WTC11 (cell line): ENCODE measurements around the gene ME2. TPM values are rescaled to one million over a fixed set of nuclear protein-coding genes. Genes with fewer than 3 reads are reported as not detected.
"Not testable (repeated sequence)": the region's sequence is repeated elsewhere in the genome, so short reads cannot be mapped to it uniquely, and the experiment has no call there.

ENCODE experiments used
- ATAC-seq: fragments of 200-7000 bp; cut with Tn5 transposase; 2 replicates; pipeline ENCODE4 v1.10.0; 2021; ENCODE audit warnings: mild to moderate bottlenecking, moderate library complexity
- CTCF ChIA-PET: fragments of 300-600 bp; sonication (Branson Sonifier 250); formaldehyde crosslinking; loops from one replicate; lab custom pipeline; 2021; ENCODE audit warnings: antibody characterized with exemption; lab: Charles Lee
- POLR2A ChIA-PET: fragments of 350-600 bp; sonication (Branson Sonifier 250); formaldehyde crosslinking; loops from one replicate; lab custom pipeline; 2021; ENCODE audit warnings: antibody characterized with exemption; lab: Charles Lee
- DNase-seq: peaks from one replicate; pipeline ENCODE4 v3.0.0; 2021; ENCODE audit warnings: low spot score
- H3K27ac Mint-ChIP-seq: 2 replicates; pipeline ENCODE4 v1.8.0; 2021; ENCODE audit warnings: mixed read lengths
- H3K27me3 Mint-ChIP-seq: 2 replicates; pipeline ENCODE4 v1.8.0; 2021; ENCODE audit warnings: low read depth, mild to moderate bottlenecking, moderate library complexity, mixed read lengths
- H3K36me3 Mint-ChIP-seq: 2 replicates; pipeline ENCODE4 v1.8.0; 2021; ENCODE audit warnings: mixed read lengths
- H3K4me1 Mint-ChIP-seq: 2 replicates; pipeline ENCODE4 v1.8.0; 2022; ENCODE audit warnings: mixed read lengths
- H3K4me3 Mint-ChIP-seq: 2 replicates; pipeline ENCODE4 v1.8.0; 2021; ENCODE audit warnings: mild to moderate bottlenecking, moderate library complexity, mixed read lengths
- H3K9me3 Mint-ChIP-seq: 2 replicates; pipeline ENCODE4 v1.8.0; 2021; ENCODE audit warnings: mixed read lengths
- ATF1 ChIP-seq: sonication (generic); formaldehyde crosslinking; IDR thresholded peaks from 2 replicates; pipeline ENCODE4 v1.8.1; 2023; ENCODE audit warnings: mild to moderate bottlenecking, moderate library complexity, missing genetic modification reagents
- GABPB1 ChIP-seq: sonication (generic); formaldehyde crosslinking; IDR thresholded peaks from 2 replicates; pipeline ENCODE4 v1.8.1; 2023; ENCODE audit warnings: mild to moderate bottlenecking, missing genetic modification reagents
- MXD4 ChIP-seq: fragments of 250-450 bp; sonication (Bioruptor Pico); IDR thresholded peaks from 2 replicates; pipeline ENCODE4 v1.8.0; 2021; ENCODE audit warnings: mild to moderate bottlenecking, moderate library complexity, borderline replicate concordance
- NR2C2 ChIP-seq: sonication (generic); formaldehyde crosslinking; IDR thresholded peaks from 2 replicates; pipeline ENCODE4 v1.8.0; 2022; ENCODE audit warnings: mild to moderate bottlenecking, missing genetic modification reagents
- PRRX2 ChIP-seq: fragments of 250-450 bp; sonication (Bioruptor Pico); IDR thresholded peaks from 2 replicates; pipeline ENCODE4 v1.8.0; 2021; ENCODE audit warnings: mild to moderate bottlenecking
- ZBTB21 ChIP-seq: sonication (generic); formaldehyde crosslinking; IDR thresholded peaks from 2 replicates; pipeline ENCODE4 v1.8.1; 2023; ENCODE audit warnings: mild to moderate bottlenecking, missing genetic modification reagents, borderline replicate concordance
- ZNF219 ChIP-seq: sonication (generic); formaldehyde crosslinking; IDR thresholded peaks from 2 replicates; pipeline ENCODE4 v1.8.0; 2023; ENCODE audit warnings: missing genetic modification reagents, mild to moderate bottlenecking, borderline replicate concordance
- ZNF416 ChIP-seq: fragments of 250-450 bp; sonication (Bioruptor Pico); IDR thresholded peaks from 2 replicates; pipeline ENCODE4 v1.9.0; 2021; ENCODE audit warnings: mild to moderate bottlenecking, inconsistent platforms
- total RNA-seq: library from RNA; stranded (reverse); gene quantifications from 3 replicates; pipeline ENCODE4 v1.2.3, GENCODE V29; 2021
- TF ChIP-seq, protein P1 (sequence below): sonication (generic); formaldehyde crosslinking; IDR thresholded peaks from 2 replicates; pipeline ENCODE4 v1.8.1; 2022; ENCODE audit warnings: mild to moderate bottlenecking, missing genetic modification reagents, moderate library complexity, borderline replicate concordance
- TF ChIP-seq, protein P2 (sequence below): fragments of 250-450 bp; sonication (Bioruptor Pico); IDR thresholded peaks from 2 replicates; pipeline ENCODE4 v1.9.0; 2021; ENCODE audit warnings: mild to moderate bottlenecking
- TF ChIP-seq, protein P3 (sequence below): sonication (generic); formaldehyde crosslinking; IDR thresholded peaks from 2 replicates; pipeline ENCODE4 v1.8.1; 2022; ENCODE audit warnings: low read depth, missing genetic modification reagents, borderline replicate concordance
- TF ChIP-seq, protein P4 (sequence below): sonication (generic); formaldehyde crosslinking; IDR thresholded peaks from 2 replicates; pipeline ENCODE4 v1.8.1; 2023; ENCODE audit warnings: mild to moderate bottlenecking, missing genetic modification reagents, moderate library complexity
- TF ChIP-seq, protein P5 (sequence below): sonication (generic); formaldehyde crosslinking; IDR thresholded peaks from 2 replicates; pipeline ENCODE4 v1.8.0; 2022; ENCODE audit warnings: mild to moderate bottlenecking, missing genetic modification reagents

The ME2 gene
- total RNA-seq, 1 experiment from 2014 or later = 57.0 TPM

DNA sequence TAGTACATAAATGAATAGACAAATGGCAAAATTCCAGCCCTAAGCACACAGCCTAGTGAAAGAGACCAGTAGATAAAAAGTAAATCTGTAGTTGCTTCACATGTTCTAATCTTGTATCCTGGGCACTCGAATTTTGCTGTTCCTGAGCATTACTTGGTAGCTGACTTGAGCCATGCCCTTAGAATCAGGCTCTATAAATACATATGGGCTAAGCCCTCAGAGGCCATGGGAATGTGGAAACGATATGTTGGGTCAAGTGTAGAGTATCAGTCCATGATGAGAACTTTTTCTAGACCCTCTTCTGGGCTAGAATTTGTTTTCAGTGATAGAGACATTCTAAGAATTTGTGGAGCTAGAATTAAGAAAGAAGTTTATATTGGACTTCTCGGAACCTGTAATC lies 110.8 kb downstream of the ME2 start:
- Mint-ChIP-seq H3K36me3 (no peaks in the 10 kb centered on the region), H3K4me3 (no peak overlapping the region), H3K4me1 (peaks cover 13% of the 10 kb centered on the region), H3K27ac (no peak overlapping the region), H3K9me3 (no peaks in the 10 kb centered on the region), H3K27me3 (no peaks in the 10 kb centered on the region; the same call in 1 of the 2 replicates)
- CTCF ChIA-PET = no interaction called here
- POLR2A ChIA-PET = no interaction called here
- TF ChIP-seq, protein P1, sequence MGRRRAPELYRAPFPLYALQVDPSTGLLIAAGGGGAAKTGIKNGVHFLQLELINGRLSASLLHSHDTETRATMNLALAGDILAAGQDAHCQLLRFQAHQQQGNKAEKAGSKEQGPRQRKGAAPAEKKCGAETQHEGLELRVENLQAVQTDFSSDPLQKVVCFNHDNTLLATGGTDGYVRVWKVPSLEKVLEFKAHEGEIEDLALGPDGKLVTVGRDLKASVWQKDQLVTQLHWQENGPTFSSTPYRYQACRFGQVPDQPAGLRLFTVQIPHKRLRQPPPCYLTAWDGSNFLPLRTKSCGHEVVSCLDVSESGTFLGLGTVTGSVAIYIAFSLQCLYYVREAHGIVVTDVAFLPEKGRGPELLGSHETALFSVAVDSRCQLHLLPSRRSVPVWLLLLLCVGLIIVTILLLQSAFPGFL (CRISPR knock-in tag) = no peak
- TF ChIP-seq MXD4 (CRISPR knock-in tag) (no peak), NR2C2 (CRISPR knock-in tag) (no peak)
- ATAC-seq = no peak
- DNase-seq = no peak

DNA sequence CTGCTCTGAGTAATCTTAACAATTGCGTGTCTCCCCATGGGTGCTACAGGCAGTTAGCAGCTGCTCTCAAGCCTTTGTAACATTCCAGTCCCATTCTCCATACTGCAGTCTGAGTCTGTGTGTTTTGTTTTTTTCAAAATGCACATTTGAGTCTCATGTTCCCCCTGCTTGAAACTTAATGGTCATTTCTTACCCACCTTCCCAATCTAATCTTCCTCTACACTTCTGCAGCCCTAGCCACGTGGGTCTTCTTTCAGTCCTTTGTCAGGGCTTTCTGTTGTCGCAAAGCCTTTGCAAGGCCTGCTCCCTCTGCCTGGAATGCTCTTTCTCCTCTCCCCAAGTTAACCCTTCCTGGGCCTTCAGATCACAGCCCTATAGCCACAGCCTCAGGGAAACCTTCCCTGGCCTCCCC lies 113.4 kb downstream of the ME2 start:
- Mint-ChIP-seq H3K27me3 (no peaks in the 10 kb centered on the region; the same call in 1 of the 2 replicates), H3K9me3 (peaks cover 4% of the 10 kb centered on the region), H3K4me3 (no peak overlapping the region), H3K4me1 (peaks cover 13% of the 10 kb centered on the region), H3K36me3 (no peaks in the 10 kb centered on the region), H3K27ac (peak overlapping the region; percentile 10)
- TF ChIP-seq, protein P2, sequence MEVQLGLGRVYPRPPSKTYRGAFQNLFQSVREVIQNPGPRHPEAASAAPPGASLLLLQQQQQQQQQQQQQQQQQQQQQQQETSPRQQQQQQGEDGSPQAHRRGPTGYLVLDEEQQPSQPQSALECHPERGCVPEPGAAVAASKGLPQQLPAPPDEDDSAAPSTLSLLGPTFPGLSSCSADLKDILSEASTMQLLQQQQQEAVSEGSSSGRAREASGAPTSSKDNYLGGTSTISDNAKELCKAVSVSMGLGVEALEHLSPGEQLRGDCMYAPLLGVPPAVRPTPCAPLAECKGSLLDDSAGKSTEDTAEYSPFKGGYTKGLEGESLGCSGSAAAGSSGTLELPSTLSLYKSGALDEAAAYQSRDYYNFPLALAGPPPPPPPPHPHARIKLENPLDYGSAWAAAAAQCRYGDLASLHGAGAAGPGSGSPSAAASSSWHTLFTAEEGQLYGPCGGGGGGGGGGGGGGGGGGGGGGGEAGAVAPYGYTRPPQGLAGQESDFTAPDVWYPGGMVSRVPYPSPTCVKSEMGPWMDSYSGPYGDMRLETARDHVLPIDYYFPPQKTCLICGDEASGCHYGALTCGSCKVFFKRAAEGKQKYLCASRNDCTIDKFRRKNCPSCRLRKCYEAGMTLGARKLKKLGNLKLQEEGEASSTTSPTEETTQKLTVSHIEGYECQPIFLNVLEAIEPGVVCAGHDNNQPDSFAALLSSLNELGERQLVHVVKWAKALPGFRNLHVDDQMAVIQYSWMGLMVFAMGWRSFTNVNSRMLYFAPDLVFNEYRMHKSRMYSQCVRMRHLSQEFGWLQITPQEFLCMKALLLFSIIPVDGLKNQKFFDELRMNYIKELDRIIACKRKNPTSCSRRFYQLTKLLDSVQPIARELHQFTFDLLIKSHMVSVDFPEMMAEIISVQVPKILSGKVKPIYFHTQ = no peak
- TF ChIP-seq ZNF416 (CRISPR knock-in tag) = no peak
- TF ChIP-seq GABPB1 (CRISPR knock-in tag) = no peak
- no peak for TF ChIP-seq ATF1
- no peak for TF ChIP-seq ZBTB21 (CRISPR knock-in tag)
- no peak for TF ChIP-seq ZNF219 (CRISPR knock-in tag)
- TF ChIP-seq, protein P3, sequence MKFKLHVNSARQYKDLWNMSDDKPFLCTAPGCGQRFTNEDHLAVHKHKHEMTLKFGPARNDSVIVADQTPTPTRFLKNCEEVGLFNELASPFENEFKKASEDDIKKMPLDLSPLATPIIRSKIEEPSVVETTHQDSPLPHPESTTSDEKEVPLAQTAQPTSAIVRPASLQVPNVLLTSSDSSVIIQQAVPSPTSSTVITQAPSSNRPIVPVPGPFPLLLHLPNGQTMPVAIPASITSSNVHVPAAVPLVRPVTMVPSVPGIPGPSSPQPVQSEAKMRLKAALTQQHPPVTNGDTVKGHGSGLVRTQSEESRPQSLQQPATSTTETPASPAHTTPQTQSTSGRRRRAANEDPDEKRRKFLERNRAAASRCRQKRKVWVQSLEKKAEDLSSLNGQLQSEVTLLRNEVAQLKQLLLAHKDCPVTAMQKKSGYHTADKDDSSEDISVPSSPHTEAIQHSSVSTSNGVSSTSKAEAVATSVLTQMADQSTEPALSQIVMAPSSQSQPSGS (CRISPR knock-in tag) = no peak
- TF ChIP-seq PRRX2 = no peak
- TF ChIP-seq, protein P4, sequence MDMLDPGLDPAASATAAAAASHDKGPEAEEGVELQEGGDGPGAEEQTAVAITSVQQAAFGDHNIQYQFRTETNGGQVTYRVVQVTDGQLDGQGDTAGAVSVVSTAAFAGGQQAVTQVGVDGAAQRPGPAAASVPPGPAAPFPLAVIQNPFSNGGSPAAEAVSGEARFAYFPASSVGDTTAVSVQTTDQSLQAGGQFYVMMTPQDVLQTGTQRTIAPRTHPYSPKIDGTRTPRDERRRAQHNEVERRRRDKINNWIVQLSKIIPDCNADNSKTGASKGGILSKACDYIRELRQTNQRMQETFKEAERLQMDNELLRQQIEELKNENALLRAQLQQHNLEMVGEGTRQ (CRISPR knock-in tag) = peak; percentile 36; the same call in 1 of the 2 replicates
- TF ChIP-seq, protein P5, sequence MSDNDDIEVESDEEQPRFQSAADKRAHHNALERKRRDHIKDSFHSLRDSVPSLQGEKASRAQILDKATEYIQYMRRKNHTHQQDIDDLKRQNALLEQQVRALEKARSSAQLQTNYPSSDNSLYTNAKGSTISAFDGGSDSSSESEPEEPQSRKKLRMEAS (CRISPR knock-in tag) = peak; percentile 52; the same call in 1 of the 2 replicates
- ATAC-seq = peak; percentile 99
- ChIA-PET CTCF (no interaction called here), POLR2A (interaction anchor here (1.2 kb wide), 1 partner anchor 38 kb away, joined by 6 read pairs; the partner anchor contains the start of gene SMAD4)
- DNase-seq = peak; percentile 21

DNA sequence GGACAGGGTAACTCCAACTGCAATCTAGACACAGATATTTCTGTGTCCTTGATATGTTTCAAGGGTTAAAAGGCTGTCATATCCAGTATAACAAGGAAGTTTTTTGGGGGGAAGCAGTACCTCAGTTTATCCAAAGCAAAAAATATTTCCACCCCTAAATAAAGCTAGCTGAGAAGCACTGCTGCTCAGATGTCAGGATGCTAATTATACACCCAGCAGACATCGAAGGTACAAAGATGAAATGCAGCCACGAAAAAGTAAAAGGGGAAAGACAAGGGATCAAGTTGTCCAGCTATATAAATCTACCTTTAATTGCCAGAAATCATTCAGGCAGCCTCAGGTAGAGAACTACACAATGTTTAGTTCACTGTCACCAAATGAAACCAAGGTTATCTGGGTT lies 115.1 kb downstream of the ME2 start:
- H3K36me3 Mint-ChIP-seq = no peaks in the 10 kb centered on the region
- peaks cover 13% of the 10 kb centered on the region for H3K4me1 Mint-ChIP-seq

DNA sequence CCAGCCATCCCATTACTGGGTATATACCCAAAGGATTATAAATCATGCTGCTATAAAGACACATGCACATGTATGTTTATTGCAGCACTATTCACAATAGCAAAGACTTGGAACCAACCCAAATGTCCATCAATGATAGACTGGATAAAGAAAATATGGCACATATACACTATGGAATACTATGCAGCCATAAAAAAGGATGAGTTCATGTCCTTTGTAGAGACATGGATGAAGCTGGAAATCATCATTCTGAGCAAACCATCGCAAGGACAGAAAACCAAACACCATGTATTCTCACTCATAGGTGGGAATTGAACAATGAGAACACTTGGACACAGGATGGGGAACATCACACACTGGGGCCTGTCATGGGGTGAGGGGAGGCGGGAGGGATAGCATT lies 124.3 kb downstream of the ME2 start:
- H3K27ac Mint-ChIP-seq, CTCF ChIA-PET, H3K36me3 Mint-ChIP-seq, POLR2A ChIA-PET, H3K4me3 Mint-ChIP-seq, DNase-seq, H3K27me3 Mint-ChIP-seq, ATAC-seq: not testable (repeated sequence)
- Mint-ChIP-seq H3K9me3 (peaks cover 14% of the 10 kb centered on the region), H3K4me1 (peaks cover 11% of the 10 kb centered on the region; the same call in 1 of the 2 replicates)

More for the DNA sequence above, 115.1 kb downstream of the ME2 start:
- no peak for TF ChIP-seq MXD4 (CRISPR knock-in tag)
- ATAC-seq = no peak
- ChIA-PET CTCF (no interaction called here), POLR2A (no interaction called here)
- Mint-ChIP-seq H3K4me3 (no peak overlapping the region), H3K9me3 (peaks cover 13% of the 10 kb centered on the region), H3K27ac (no peak overlapping the region), H3K27me3 (no peaks in the 10 kb centered on the region; the same call in 1 of the 2 replicates)
- DNase-seq = no peak

Other genes with a start within 250 kb of the ME2 start
- 0.71 to 2.1 TPM (median 1.1 TPM) in 3 replicates for gene MRO, start 59.1 kb upstream of the ME2 start, total RNA-seq
- gene ELAC1, start 88.9 kb downstream of the ME2 start, total RNA-seq = 3.9 to 4.3 TPM (median 4.0 TPM) in 3 replicates
- gene SMAD4, start 151.1 kb downstream of the ME2 start, total RNA-seq = 105 to 107 TPM (median 107 TPM) in 3 replicates